Keratinocyte (primary cell): ENCODE measurements around the gene ZFR2. TPM values are rescaled to one million over a fixed set of nuclear protein-coding genes. Genes with fewer than 3 reads are reported as not detected.

ENCODE experiments used
- DNase-seq: peaks from one replicate; pipeline ENCODE4 v3.0.0-alpha.2; 2011; ENCODE audit warnings: low read depth, missing footprints, low spot score
- FAIRE-seq: peaks from 2 replicates; lab custom pipeline; 2011; peaks lifted over from hg19 to GRCh38; lab: Jason Lieb, UNC
- H2AFZ ChIP-seq: 2 replicates; pipeline ENCODE4 v1.6.0; 2012; ENCODE audit warnings: low read length, control low read depth, inconsistent platforms; ENCODE audit not compliant: control insufficient read depth
- H3K27ac ChIP-seq: 2 replicates; pipeline ENCODE4 v1.5.1; 2011; ENCODE audit warnings: low read length; ENCODE audit not compliant: control insufficient read depth, insufficient read depth
- H3K27me3 ChIP-seq: 3 replicates; pipeline ENCODE4 v1.6.0; 2011; ENCODE audit warnings: low read length; ENCODE audit not compliant: control insufficient read depth, insufficient read depth; ENCODE audit errors: extremely low read depth
- H3K36me3 ChIP-seq, 2 experiments: 2 replicates in 1 of 2; 3 replicates in 1 of 2; pipeline ENCODE4 v1.5.1; 2011; ENCODE audit warnings: low read length in 2 of 2, mild to moderate bottlenecking in 1 of 2; ENCODE audit not compliant: control insufficient read depth in 2 of 2, insufficient read depth in 2 of 2; ENCODE audit errors: extremely low read depth in 1 of 2
- H3K4me1 ChIP-seq: 3 replicates; pipeline ENCODE4 v1.5.1; 2011; ENCODE audit warnings: low read length; ENCODE audit not compliant: control insufficient read depth, insufficient read depth; ENCODE audit errors: extremely low read depth
- H3K4me2 ChIP-seq: 3 replicates; pipeline ENCODE4 v1.6.0; 2011; ENCODE audit warnings: low read depth, low read length; ENCODE audit not compliant: control insufficient read depth, insufficient read depth; ENCODE audit errors: extremely low read depth
- H3K4me3 ChIP-seq, 3 experiments: fragments of 200-600 bp in 1 of 3; sonication (generic) in 1 of 3; 2 replicates in 2 of 3; 3 replicates in 1 of 3; pipeline ENCODE4 v1.5.1; 2011 to 2016; ENCODE audit warnings: low read length in 3 of 3, mild to moderate bottlenecking in 3 of 3, control low read depth in 2 of 3, inconsistent platforms in 1 of 3, low read depth in 1 of 3, mixed read lengths in 1 of 3, mixed run types in 1 of 3, moderate library complexity in 1 of 3; ENCODE audit not compliant: control insufficient read depth in 2 of 3, insufficient read depth in 2 of 3; ENCODE audit errors: extremely low read depth in 1 of 3
- H3K79me2 ChIP-seq: 2 replicates; pipeline ENCODE4 v1.6.0; 2012; ENCODE audit warnings: low read length; ENCODE audit not compliant: control insufficient read depth, insufficient read depth
- H3K9ac ChIP-seq: 3 replicates; pipeline ENCODE4 v1.6.0; 2011; ENCODE audit warnings: low read length; ENCODE audit not compliant: control insufficient read depth, insufficient read depth; ENCODE audit errors: extremely low read depth
- H3K9me1 ChIP-seq: 3 replicates; pipeline ENCODE4 v1.6.0; 2011; ENCODE audit warnings: low read length; ENCODE audit not compliant: control insufficient read depth, insufficient read depth; ENCODE audit errors: extremely low read depth
- H3K9me3 ChIP-seq: 2 replicates; pipeline ENCODE4 v1.5.1; 2012; ENCODE audit warnings: low read depth, low read length; ENCODE audit not compliant: control insufficient read depth
- H4K20me1 ChIP-seq: 3 replicates; pipeline ENCODE4 v1.6.0; 2011; ENCODE audit warnings: low read length; ENCODE audit not compliant: control insufficient read depth, insufficient read depth; ENCODE audit errors: extremely low read depth
- EZH2 ChIP-seq: IDR thresholded peaks from one replicate; pipeline ENCODE4 v1.6.1; 2012; ENCODE audit warnings: inconsistent platforms, mild to moderate bottlenecking, low read length, moderate library complexity
- dilution Hi-C: fragments of 300-500 bp; cut with MboI; formaldehyde crosslinking; loops from one replicate; pipeline ENCODE4 v1.7.0; 2020; ENCODE audit warnings: low sequenced_read_pairs; ENCODE audit not compliant: extremely low pct_ligation_motif_present
- polyA plus RNA-seq, 5 experiments: library from polyadenylated mRNA; depleted of rRNA in 3 of 5; stranded (reverse) in 3 of 5; stranded (forward) in 1 of 5; unstranded in 1 of 5; fragments of >200 nt; gene quantifications; 1 replicate in 1 of 5; 2 replicates in 3 of 5; 3 replicates in 1 of 5; pipeline versions ENCODE4 v1.2.1 to v1.2.3, GENCODE V29; 2011 to 2012; ENCODE audit warnings: missing spikeins in 2 of 5, low read depth in 1 of 5, low replicate concordance in 1 of 5
- TF ChIP-seq, protein P1 (sequence below), 3 experiments: IDR thresholded peaks in 1 of 3; conservative IDR thresholded peaks in 1 of 3; optimal IDR thresholded peaks in 1 of 3; 2 replicates in 2 of 3; 3 replicates in 1 of 3; pipeline versions ENCODE3 to v1.5.1; 2011; ENCODE audit warnings: low read length in 3 of 3, mild to moderate bottlenecking in 3 of 3, moderate library complexity in 2 of 3, control low read depth in 1 of 3, inconsistent platforms in 1 of 3; ENCODE audit not compliant: insufficient read depth in 2 of 3; ENCODE audit errors: extremely low read depth in 1 of 3

Gene ZFR2
- polyA plus RNA-seq, 1 donor (not counting 4 experiments of a cell fraction or from before 2014, with no cell fraction given): not detected

GRCh38 chr19:3781603-3782002 lies 87.2 kb downstream of the ZFR2 start:
- Histone ChIP-seq H2AFZ (no peak overlapping the region), H3K36me3 (no peaks in the 10 kb centered on the region), H3K9me3 (peaks cover 6% of the 10 kb centered on the region), H3K9ac (no peak overlapping the region), H4K20me1 (no peaks in the 10 kb centered on the region), H3K79me2 (no peaks in the 10 kb centered on the region), H3K4me2 (no peak overlapping the region), H3K4me1 (no peaks in the 10 kb centered on the region), H3K9me1 (no peaks in the 10 kb centered on the region), H3K27ac (no peak overlapping the region), H3K4me3 (no peak overlapping the region), H3K27me3 (peaks cover 24% of the 10 kb centered on the region)
- TF ChIP-seq EZH2: no peak
- TF ChIP-seq, protein P1, sequence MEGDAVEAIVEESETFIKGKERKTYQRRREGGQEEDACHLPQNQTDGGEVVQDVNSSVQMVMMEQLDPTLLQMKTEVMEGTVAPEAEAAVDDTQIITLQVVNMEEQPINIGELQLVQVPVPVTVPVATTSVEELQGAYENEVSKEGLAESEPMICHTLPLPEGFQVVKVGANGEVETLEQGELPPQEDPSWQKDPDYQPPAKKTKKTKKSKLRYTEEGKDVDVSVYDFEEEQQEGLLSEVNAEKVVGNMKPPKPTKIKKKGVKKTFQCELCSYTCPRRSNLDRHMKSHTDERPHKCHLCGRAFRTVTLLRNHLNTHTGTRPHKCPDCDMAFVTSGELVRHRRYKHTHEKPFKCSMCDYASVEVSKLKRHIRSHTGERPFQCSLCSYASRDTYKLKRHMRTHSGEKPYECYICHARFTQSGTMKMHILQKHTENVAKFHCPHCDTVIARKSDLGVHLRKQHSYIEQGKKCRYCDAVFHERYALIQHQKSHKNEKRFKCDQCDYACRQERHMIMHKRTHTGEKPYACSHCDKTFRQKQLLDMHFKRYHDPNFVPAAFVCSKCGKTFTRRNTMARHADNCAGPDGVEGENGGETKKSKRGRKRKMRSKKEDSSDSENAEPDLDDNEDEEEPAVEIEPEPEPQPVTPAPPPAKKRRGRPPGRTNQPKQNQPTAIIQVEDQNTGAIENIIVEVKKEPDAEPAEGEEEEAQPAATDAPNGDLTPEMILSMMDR (optimal IDR thresholded peaks at IDR 0.05 in 1 of 3, IDR thresholded peaks at IDR 0.05 in 1 of 3, conservative IDR thresholded peaks at IDR 0.05 in 1 of 3; ENCODE audit: extremely low read depth in 1 of 3, insufficient read depth in 2 of 3, low read length in 3 of 3): no peak
- DNase-seq (no peak), FAIRE-seq (no peak)
- dilution Hi-C loops: no loop called here

GRCh38 chr19:3780786-3781304 lies 88.0 kb downstream of the ZFR2 start:
- no peaks in the 10 kb centered on the region for H3K9me1 ChIP-seq
- peaks cover 20% of the 10 kb centered on the region for H3K27me3 ChIP-seq
- no peak for TF ChIP-seq EZH2
- TF ChIP-seq, protein P1 (optimal IDR thresholded peaks at IDR 0.05 in 1 of 3, IDR thresholded peaks at IDR 0.05 in 1 of 3, conservative IDR thresholded peaks at IDR 0.05 in 1 of 3; ENCODE audit: extremely low read depth in 1 of 3, insufficient read depth in 2 of 3, low read length in 3 of 3): no peak
- dilution Hi-C loops: no loop called here
- no peak for DNase-seq
- H3K79me2 ChIP-seq: no peaks in the 10 kb centered on the region
- no peak overlapping the region for H3K9ac ChIP-seq
- H3K4me1 ChIP-seq: no peaks in the 10 kb centered on the region
- no peak overlapping the region for H3K27ac ChIP-seq
- H3K4me2 ChIP-seq: no peak overlapping the region
- H3K9me3 ChIP-seq: peaks cover 6% of the 10 kb centered on the region
- H4K20me1 ChIP-seq: no peaks in the 10 kb centered on the region
- H3K36me3 ChIP-seq: no peaks in the 10 kb centered on the region
- no peak overlapping the region for H2AFZ ChIP-seq
- no peak overlapping the region for H3K4me3 ChIP-seq
- FAIRE-seq: no peak
